Measurements from ENCODE around the gene KIF24. TPM values are rescaled to one million over a fixed set of nuclear protein-coding genes. Genes with fewer than 3 reads are reported as not detected.
"Not testable (repeated sequence)": the region's sequence is repeated elsewhere in the genome, so short reads cannot be mapped to it uniquely, and the experiment has no call there.

KIF24 gene
- total RNA-seq, 4 donors from 2014 or later, result 1.5 to 2.9 (median 1.6) TPM

- 52 to 70% methylated on average over 6 to 13 of the region's 13 CpGs for WGBS, 2 donors
- no peaks in the 10 kb centered on the region for H3K4me1 ChIP-seq
- H3K36me3 ChIP-seq, result peaks cover 0 to 18% (median 0%) of the 10 kb centered on the region in 3 donors
- H3K9me3 ChIP-seq, result no peaks in the 10 kb centered on the region
- no peak for DNase-seq
- intact Hi-C loops (cut with DNase I), result no loop called here
- peak overlapping the region in 2 of 4 donors; percentile 2 to 22 for H3K27ac ChIP-seq
- no peaks in the 10 kb centered on the region for H3K27me3 ChIP-seq
- no peak overlapping the region for H3K4me3 ChIP-seq
- TF ChIP-seq, protein P1, sequence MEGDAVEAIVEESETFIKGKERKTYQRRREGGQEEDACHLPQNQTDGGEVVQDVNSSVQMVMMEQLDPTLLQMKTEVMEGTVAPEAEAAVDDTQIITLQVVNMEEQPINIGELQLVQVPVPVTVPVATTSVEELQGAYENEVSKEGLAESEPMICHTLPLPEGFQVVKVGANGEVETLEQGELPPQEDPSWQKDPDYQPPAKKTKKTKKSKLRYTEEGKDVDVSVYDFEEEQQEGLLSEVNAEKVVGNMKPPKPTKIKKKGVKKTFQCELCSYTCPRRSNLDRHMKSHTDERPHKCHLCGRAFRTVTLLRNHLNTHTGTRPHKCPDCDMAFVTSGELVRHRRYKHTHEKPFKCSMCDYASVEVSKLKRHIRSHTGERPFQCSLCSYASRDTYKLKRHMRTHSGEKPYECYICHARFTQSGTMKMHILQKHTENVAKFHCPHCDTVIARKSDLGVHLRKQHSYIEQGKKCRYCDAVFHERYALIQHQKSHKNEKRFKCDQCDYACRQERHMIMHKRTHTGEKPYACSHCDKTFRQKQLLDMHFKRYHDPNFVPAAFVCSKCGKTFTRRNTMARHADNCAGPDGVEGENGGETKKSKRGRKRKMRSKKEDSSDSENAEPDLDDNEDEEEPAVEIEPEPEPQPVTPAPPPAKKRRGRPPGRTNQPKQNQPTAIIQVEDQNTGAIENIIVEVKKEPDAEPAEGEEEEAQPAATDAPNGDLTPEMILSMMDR (IDR thresholded peaks at IDR 0.05), result no peak
- TF ChIP-seq POLR2A (IDR thresholded peaks at IDR 0.05), result no peak
Measured at GRCh38 chr9:34363619-34364351, 34.7 kb upstream of the KIF24 start.

DNA sequence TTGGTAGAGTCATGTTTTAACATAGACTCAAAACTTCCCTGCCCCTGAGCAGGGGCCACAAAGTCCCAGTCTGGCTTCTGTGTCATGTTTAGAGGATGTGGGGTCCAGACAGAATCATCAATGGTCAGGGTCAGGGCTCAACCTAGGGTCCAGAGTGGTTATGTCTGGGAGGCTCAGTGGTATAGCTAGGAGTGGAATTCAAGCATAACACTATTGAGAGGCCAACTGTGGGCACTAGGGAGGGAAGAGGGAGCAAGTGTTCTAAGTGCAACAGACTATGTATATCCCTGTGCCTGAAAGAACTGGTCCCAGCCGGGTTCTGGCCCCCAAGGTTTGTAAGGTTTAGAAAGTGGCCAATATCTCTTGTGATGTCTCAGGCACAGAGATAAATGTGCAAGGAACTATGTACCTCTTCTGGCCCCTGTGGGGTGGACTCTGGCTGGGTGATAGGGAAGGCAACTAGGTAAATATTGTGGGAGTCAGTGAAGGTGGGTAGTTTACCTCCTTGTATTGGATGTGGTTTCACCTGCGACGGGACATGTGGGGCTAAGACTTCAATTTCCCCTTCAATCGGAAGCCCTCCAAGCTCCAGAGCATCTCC lies 33.6 kb upstream of the KIF24 start:
- Histone ChIP-seq H3K27ac (no peak overlapping the region), H3K27me3 (no peaks in the 10 kb centered on the region), H3K36me3 (peaks cover 0 to 8% (median 0%) of the 10 kb centered on the region in 3 donors), H3K4me3 (no peak overlapping the region), H3K4me1 (no peaks in the 10 kb centered on the region), H3K9me3 (no peaks in the 10 kb centered on the region)
- intact Hi-C loops (cut with DNase I), result no loop called here
- TF ChIP-seq, protein P1 (IDR thresholded peaks at IDR 0.05), result no peak
- no peak for TF ChIP-seq POLR2A (IDR thresholded peaks at IDR 0.05)
- 87 to 91% methylated on average over 4 of the region's 4 CpGs for WGBS, 2 donors
- DNase-seq, result no peak

GRCh38 chr9:34352957-34353356 lies 23.9 kb upstream of the KIF24 start:
- H3K4me1 ChIP-seq; H3K27ac ChIP-seq; H3K9me3 ChIP-seq; H3K36me3 ChIP-seq; H3K27me3 ChIP-seq; intact Hi-C loops (cut with DNase I); DNase-seq; H3K4me3 ChIP-seq: not testable (repeated sequence)
- 80 to 92% methylated on average over 1 of the region's 1 CpG for WGBS, 2 donors

DNA sequence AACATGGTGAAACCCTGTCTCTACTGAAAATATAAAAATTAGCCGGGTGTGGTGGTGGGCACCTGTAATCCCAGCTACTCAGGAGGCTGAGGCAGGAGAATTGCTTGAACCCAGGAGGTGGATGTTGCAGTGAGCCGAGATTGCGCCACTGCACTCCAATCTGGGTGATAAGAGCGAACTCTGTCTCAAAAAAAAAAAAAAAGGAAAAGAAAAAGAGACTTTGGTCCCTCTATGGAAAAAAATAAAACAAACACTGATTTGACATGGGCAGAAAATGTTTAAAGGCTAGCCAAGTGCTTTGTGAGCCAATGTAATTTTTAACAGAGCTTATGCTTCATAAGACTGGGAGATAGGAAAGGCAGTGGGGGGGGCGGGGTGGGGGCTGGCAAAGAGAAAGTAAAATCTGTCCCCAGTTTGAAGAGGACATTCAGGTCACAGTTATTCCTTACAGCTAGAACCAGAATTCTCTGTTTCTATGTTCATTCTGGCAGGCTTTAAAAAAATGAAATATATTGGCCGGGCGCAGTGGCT lies 23.1 kb upstream of the KIF24 start:
- WGBS, 2 donors, result 91 to 97% methylated on average over 5 to 7 of the region's 7 CpGs
- H3K9me3 ChIP-seq; H3K4me1 ChIP-seq; H3K36me3 ChIP-seq; H3K4me3 ChIP-seq; intact Hi-C loops (cut with DNase I); H3K27ac ChIP-seq; DNase-seq; H3K27me3 ChIP-seq: not testable (repeated sequence)

DNA sequence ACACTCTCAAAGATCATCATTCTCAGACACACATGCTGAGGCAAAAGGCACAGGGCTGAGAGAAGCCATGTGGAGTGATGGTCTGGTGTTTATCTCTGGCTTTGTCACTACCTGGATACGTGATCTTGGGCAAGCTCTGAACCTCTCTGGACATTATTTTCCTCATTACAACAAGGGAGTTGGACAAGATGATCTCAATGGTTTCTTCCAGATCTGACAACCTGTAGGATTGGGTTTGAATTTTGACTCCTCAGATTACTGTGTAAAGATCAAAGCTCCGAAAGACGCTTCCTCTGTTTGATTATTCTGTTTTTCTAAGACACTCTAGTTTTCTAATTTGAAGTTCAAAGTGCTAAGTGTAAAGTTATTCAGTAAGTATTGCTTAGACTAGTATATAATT lies 20.3 kb upstream of the KIF24 start:
- Histone ChIP-seq H3K27me3 (no peaks in the 10 kb centered on the region), H3K9me3 (no peaks in the 10 kb centered on the region), H3K4me3 (no peak overlapping the region), H3K36me3 (peaks cover 0 to 7% (median 0%) of the 10 kb centered on the region in 3 donors), H3K4me1 (peaks cover 0 to 13% (median 3%) of the 10 kb centered on the region in 3 donors), H3K27ac (no peak overlapping the region)
- intact Hi-C loops (cut with DNase I), result no loop called here
- no peak for DNase-seq
- 93 to 100% methylated on average over 3 of the region's 3 CpGs for WGBS, 2 donors
- TF ChIP-seq, protein P1 (IDR thresholded peaks at IDR 0.05), result no peak
- TF ChIP-seq POLR2A (IDR thresholded peaks at IDR 0.05), result no peak

DNA sequence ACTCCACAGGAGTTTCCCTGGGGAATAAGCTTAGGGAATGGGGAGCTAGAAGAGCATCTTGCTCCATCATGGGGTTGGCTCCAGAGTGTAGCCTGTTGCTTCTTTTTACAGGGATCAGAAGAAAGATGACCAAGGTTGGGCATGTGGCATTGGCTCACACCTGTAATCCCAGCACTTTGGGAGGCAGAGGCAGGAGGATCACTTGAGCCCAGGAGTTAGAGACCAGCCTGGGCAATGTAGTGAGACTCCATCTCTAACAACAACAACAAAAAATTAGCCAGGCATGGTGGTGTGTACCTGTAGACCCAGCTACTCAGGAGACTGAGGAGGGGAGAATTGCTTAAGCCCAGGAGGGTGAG lies 18.7 kb upstream of the KIF24 start:
- H3K36me3 ChIP-seq, result peaks cover 0 to 22% (median 0%) of the 10 kb centered on the region in 3 donors
- peak overlapping the region in 1 of 4 donors; percentile 30 for H3K27ac ChIP-seq
- no peak for TF ChIP-seq POLR2A (IDR thresholded peaks at IDR 0.05)
- TF ChIP-seq, protein P1 (IDR thresholded peaks at IDR 0.05), result no peak
- H3K27me3 ChIP-seq, result no peaks in the 10 kb centered on the region
- no peak for DNase-seq
- peaks cover 0 to 13% (median 3%) of the 10 kb centered on the region in 3 donors for H3K4me1 ChIP-seq
- H3K4me3 ChIP-seq, result no peak overlapping the region
- H3K9me3 ChIP-seq, result no peaks in the 10 kb centered on the region
- intact Hi-C loops (cut with DNase I), result no loop called here
